Chondrocyte (in vitro differentiated cells): ENCODE measurements around the gene KLHL28. TPM values are rescaled to one million over a fixed set of nuclear protein-coding genes. Genes with fewer than 3 reads are reported as not detected.

ENCODE experiments used
- DNase-seq: peaks from one replicate; pipeline ENCODE4 v3.0.0; 2021; ENCODE audit warnings: mixed read lengths, low spot score
- H3K27ac Mint-ChIP-seq: one replicate; pipeline ENCODE4 v1.8.0; 2021; ENCODE audit warnings: mild to moderate bottlenecking, moderate library complexity, mixed read lengths; ENCODE audit not compliant: unreplicated experiment
- H3K27me3 Mint-ChIP-seq: 2 replicates; pipeline ENCODE4 v1.8.0; 2021; ENCODE audit warnings: low read depth, mixed read lengths
- H3K36me3 Mint-ChIP-seq: 2 replicates; pipeline ENCODE4 v1.8.0; 2021; ENCODE audit warnings: low read depth, mixed read lengths
- H3K4me1 Mint-ChIP-seq: 2 replicates; pipeline ENCODE4 v1.8.0; 2021; ENCODE audit warnings: low read depth, mild to moderate bottlenecking, mixed read lengths
- H3K4me3 Mint-ChIP-seq: one replicate; pipeline ENCODE4 v1.8.0; 2021; ENCODE audit warnings: mild to moderate bottlenecking, moderate library complexity, mixed read lengths; ENCODE audit not compliant: unreplicated experiment
- H3K9me3 Mint-ChIP-seq: 2 replicates; pipeline ENCODE4 v1.8.0; 2021; ENCODE audit warnings: low read depth, mixed read lengths
- CTCF ChIP-seq: fragments of 200-600 bp; sonication (generic); IDR thresholded peaks from 2 replicates; pipeline ENCODE4 v1.5.0; 2021; ENCODE audit warnings: antibody characterized with exemption, mild to moderate bottlenecking, moderate library complexity
- total RNA-seq: library from RNA; stranded (reverse); gene quantifications from 3 replicates; pipeline ENCODE4 v1.2.1, GENCODE V29; 2021

Gene KLHL28
- total RNA-seq, 1 donor from 2014 or later = 24.2 TPM

DNA sequence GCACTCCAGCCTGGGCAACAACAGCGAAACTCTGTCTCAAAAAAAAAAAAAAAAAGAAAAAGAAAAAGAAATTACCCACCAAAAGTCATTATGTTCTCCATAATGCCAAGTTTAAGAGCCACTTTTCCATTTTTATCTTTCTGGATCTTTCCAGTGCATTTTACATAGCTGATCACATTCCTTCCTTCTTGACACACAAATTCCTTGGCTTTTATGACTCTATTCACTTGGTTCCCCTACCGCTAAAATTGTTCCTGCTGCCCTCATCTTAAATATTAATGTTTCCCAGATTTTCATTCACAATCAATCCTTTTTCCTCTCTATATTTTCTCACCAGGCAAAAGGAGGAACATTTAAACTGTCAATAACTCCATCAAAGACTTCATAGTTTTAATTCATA, 20.2 kb downstream of the KLHL28 start:
- Mint-ChIP-seq H3K4me3 (no peak overlapping the region), H3K4me1 (peaks cover 12% of the 10 kb centered on the region), H3K9me3 (peaks cover 5% of the 10 kb centered on the region), H3K36me3 (peaks cover 44% of the 10 kb centered on the region), H3K27me3 (no peaks in the 10 kb centered on the region), H3K27ac (no peak overlapping the region)
- no peak for DNase-seq
- no peak for TF ChIP-seq CTCF

- Mint-ChIP-seq H3K4me3 (no peak overlapping the region), H3K27ac (no peak overlapping the region), H3K27me3 (no peaks in the 10 kb centered on the region), H3K9me3 (peaks cover 5% of the 10 kb centered on the region), H3K36me3 (peaks cover 49% of the 10 kb centered on the region), H3K4me1 (peaks cover 12% of the 10 kb centered on the region)
- DNase-seq = no peak
- no peak for TF ChIP-seq CTCF
Measured at GRCh38 chr14:44940944-44941343, 20.8 kb downstream of the KLHL28 start.

DNA sequence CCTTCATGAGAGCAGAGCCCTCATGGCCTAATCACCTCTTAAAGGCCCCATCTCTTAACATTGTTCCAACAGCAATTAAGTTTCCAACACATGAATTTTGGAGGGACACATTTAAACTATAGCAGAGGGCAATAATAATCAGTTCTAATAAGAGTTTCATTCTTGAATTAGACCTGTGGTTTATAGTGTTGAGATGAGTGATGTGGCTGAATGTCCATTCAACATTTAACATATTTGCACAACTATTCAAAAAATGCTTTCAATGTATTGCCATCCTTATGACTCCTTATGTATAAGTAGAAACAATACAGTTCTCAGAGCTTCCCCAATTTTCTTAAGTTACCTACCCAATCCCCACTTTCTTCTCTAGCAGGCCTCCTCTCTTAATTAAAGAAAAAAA, 21.5 kb downstream of the KLHL28 start:
- Mint-ChIP-seq H3K36me3 (peaks cover 44% of the 10 kb centered on the region), H3K4me1 (peaks cover 12% of the 10 kb centered on the region), H3K4me3 (no peak overlapping the region), H3K27me3 (no peaks in the 10 kb centered on the region), H3K27ac (no peak overlapping the region), H3K9me3 (peaks cover 5% of the 10 kb centered on the region)
- DNase-seq = no peak
- TF ChIP-seq CTCF = no peak

GRCh38 chr14:44937547-44937946, 24.2 kb downstream of the KLHL28 start:
- DNase-seq = no peak
- no peak overlapping the region for H3K27ac Mint-ChIP-seq
- H3K4me1 Mint-ChIP-seq = peaks cover 15% of the 10 kb centered on the region
- H3K4me3 Mint-ChIP-seq = no peak overlapping the region
- no peaks in the 10 kb centered on the region for H3K27me3 Mint-ChIP-seq
- TF ChIP-seq CTCF = no peak
- H3K9me3 Mint-ChIP-seq = peaks cover 5% of the 10 kb centered on the region
- H3K36me3 Mint-ChIP-seq = peaks cover 38% of the 10 kb centered on the region

DNA sequence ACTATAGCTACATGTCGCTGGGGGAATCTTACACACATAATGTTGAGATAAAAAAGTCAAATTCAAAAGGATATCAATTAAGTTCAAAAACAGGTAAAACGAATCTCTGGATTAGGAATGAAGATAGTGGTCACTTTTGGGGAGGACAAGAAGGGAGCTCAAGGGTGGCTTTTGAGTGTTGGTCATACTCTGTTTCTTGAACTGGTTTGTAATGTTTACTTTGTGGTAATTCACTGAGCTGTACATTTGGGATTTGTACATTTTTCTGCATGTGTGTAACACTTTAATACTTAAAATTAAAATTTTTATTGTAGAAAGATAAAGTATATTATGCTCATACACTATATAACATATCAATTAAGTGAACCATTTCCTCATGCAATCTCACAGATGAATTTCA, 26.6 kb downstream of the KLHL28 start:
- Mint-ChIP-seq H3K4me3 (no peak overlapping the region), H3K4me1 (peaks cover 9% of the 10 kb centered on the region), H3K9me3 (peaks cover 5% of the 10 kb centered on the region), H3K27me3 (no peaks in the 10 kb centered on the region), H3K27ac (no peak overlapping the region), H3K36me3 (peaks cover 22% of the 10 kb centered on the region)
- no peak for DNase-seq
- no peak for TF ChIP-seq CTCF
